Thyroid gland (tissue), 4 donors: ENCODE data around the gene ARHGAP15. TPM values are rescaled to one million over a fixed set of nuclear protein-coding genes. Genes with fewer than 3 reads are reported as not detected.

Experiments
- DNase-seq, 2 donors: peaks; one replicate each; pipeline ENCODE4 v3.0.0-alpha.2; 2019
- H3K27ac ChIP-seq, 3 donors: fragments of 200-600 bp; sonication (generic); 1 replicate in 2 of 3; 2 replicates in 1 of 3; pipeline ENCODE4 v1.5.1; 2016 to 2019; ENCODE audit warnings: mild to moderate bottlenecking in 1 of 3, moderate library complexity in 1 of 3
- H3K27me3 ChIP-seq: fragments of 200-600 bp; sonication (generic); one replicate; pipeline ENCODE4 v1.5.1; 2019
- H3K36me3 ChIP-seq, 2 donors: fragments of 200-600 bp; sonication (generic); one replicate each; pipeline ENCODE4 v1.5.1; 2016 to 2019
- H3K4me1 ChIP-seq, 2 donors: fragments of 200-600 bp; sonication (generic); one replicate each; pipeline ENCODE4 v1.5.1; 2017 to 2019
- H3K4me3 ChIP-seq, 3 donors: fragments of 200-600 bp; sonication (generic); replicated peaks in 1 of 3; 1 replicate in 2 of 3; 2 replicates in 1 of 3; pipeline ENCODE4 v1.5.1; 2016; ENCODE audit warnings: mild to moderate bottlenecking in 1 of 3
- H3K9me3 ChIP-seq: fragments of 200-600 bp; sonication (generic); one replicate; pipeline ENCODE4 v1.5.1; 2017
- POLR2A ChIP-seq, 2 donors: fragments of 450-650 bp; IDR thresholded peaks; one replicate each; pipeline ENCODE4 v1.6.1; 2017; ENCODE audit warnings: antibody characterized with exemption in 2 of 2, mild to moderate bottlenecking in 2 of 2, moderate library complexity in 1 of 2
- whole genome bisulfite sequencing, 2 donors: methylation state at CpG; one replicate each; pipeline ENCODE4 v1.1.5; 2017; 5-methylcytosine and 5-hydroxymethylcytosine counted together
- intact Hi-C: fragments of 100-400 bp; cut with DNase I; formaldehyde crosslinking; loops from one replicate; pipeline ENCODE4 v1.15.1; 2023
- total RNA-seq, 4 donors: library from RNA; depleted of rRNA; stranded (reverse); fragments of >200 nt; gene quantifications; one replicate each; pipeline ENCODE4 v1.2.3, GENCODE V29; 2016
- TF ChIP-seq, protein P1 (sequence below), 6 experiments: fragments of 200-600 bp in 3 of 6; fragments of 450-650 bp in 3 of 6; sonication (generic) in 3 of 6; IDR thresholded peaks; one replicate each; pipeline ENCODE4 v1.5.1; 2016 to 2019; ENCODE audit warnings: antibody characterized with exemption in 6 of 6, mild to moderate bottlenecking in 2 of 6, inconsistent platforms in 1 of 6, moderate library complexity in 1 of 6

Gene ARHGAP15
- total RNA-seq, 4 donors from 2014 or later = 9.8 to 24.4 (median 11.9) TPM

DNA sequence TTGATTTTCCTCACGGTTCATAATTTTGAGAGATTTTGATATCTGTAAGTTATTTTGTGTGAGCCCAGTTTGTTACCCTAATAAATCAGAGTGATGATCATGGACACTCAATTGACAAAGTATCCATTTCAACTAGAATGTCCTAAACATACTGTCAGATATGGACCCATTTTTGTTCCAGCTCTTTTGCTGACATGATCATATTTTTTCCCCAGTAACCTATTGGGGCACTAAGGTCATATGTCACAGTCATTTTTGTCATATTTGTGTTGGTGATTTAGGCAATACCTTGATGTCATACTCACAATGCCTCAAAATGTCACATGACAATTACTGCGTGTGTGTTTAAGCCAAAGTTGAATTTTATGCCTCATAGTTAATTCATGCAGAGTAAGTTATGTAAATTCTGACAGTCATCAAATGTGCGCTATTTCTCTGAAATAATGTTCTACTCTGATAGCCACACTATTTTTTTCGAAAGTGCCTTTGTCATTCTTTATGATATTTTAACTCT, 218.7 kb downstream of the ARHGAP15 start:
- intact Hi-C loops = no loop called here
- 92 to 95% methylated on average over 4 of the region's 4 CpGs for WGBS, 2 donors
- H3K4me3 ChIP-seq = no peak overlapping the region

DNA sequence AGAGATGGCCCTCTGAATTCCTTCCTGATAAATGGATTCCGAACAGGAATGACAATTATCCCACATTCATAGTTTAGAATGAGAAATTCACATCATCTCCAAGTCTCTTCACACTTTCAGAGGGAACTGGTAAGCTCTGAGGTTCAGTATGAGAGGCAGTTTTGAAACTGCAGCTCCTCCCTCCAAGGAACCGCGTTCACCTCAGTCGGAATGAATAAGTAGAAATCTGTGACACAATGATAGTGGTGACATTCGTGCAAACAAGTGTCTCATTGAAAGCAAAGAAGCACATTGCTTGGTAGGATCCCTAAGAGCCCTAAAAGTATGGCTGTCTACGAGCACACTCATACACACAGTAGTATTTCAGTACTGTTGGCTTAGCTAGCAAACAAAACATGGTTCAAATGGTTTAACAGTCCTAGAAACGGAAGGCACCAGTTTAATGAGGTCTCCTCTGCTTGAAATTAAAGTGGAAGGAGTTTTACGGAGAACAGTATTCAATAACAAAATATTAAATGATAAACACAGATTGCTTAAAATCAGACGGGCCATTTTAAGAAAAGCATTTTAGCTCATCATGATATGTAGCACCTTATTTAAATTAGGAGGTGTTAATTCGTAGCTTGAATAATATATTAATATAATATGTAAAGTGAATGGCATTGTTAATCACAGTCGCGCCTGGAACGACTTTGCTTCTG, 225.0 kb downstream of the ARHGAP15 start:
- no peak overlapping the region for H3K27ac ChIP-seq
- intact Hi-C loops = no loop called here
- no peak for DNase-seq
- no peak overlapping the region for H3K4me3 ChIP-seq
- whole genome bisulfite sequencing, 2 donors = 81 to 84% methylated on average over 13 of the region's 13 CpGs
- no peaks in the 10 kb centered on the region for H3K36me3 ChIP-seq
- H3K27me3 ChIP-seq = no peaks in the 10 kb centered on the region
- H3K9me3 ChIP-seq = no peaks in the 10 kb centered on the region
- H3K4me1 ChIP-seq = no peaks in the 10 kb centered on the region
- TF ChIP-seq, protein P1, sequence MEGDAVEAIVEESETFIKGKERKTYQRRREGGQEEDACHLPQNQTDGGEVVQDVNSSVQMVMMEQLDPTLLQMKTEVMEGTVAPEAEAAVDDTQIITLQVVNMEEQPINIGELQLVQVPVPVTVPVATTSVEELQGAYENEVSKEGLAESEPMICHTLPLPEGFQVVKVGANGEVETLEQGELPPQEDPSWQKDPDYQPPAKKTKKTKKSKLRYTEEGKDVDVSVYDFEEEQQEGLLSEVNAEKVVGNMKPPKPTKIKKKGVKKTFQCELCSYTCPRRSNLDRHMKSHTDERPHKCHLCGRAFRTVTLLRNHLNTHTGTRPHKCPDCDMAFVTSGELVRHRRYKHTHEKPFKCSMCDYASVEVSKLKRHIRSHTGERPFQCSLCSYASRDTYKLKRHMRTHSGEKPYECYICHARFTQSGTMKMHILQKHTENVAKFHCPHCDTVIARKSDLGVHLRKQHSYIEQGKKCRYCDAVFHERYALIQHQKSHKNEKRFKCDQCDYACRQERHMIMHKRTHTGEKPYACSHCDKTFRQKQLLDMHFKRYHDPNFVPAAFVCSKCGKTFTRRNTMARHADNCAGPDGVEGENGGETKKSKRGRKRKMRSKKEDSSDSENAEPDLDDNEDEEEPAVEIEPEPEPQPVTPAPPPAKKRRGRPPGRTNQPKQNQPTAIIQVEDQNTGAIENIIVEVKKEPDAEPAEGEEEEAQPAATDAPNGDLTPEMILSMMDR (IDR thresholded peaks at IDR 0.05) = no peak
- TF ChIP-seq POLR2A (IDR thresholded peaks at IDR 0.05) = no peak

More for the DNA sequence above, 218.7 kb downstream of the ARHGAP15 start:
- no peak overlapping the region for H3K27ac ChIP-seq
- H3K4me1 ChIP-seq = no peaks in the 10 kb centered on the region
- no peak for DNase-seq
- H3K36me3 ChIP-seq = no peaks in the 10 kb centered on the region
- TF ChIP-seq POLR2A (IDR thresholded peaks at IDR 0.05) = no peak
- TF ChIP-seq, protein P1 (IDR thresholded peaks at IDR 0.05) = no peak
- H3K27me3 ChIP-seq = no peaks in the 10 kb centered on the region
- H3K9me3 ChIP-seq = no peaks in the 10 kb centered on the region

DNA sequence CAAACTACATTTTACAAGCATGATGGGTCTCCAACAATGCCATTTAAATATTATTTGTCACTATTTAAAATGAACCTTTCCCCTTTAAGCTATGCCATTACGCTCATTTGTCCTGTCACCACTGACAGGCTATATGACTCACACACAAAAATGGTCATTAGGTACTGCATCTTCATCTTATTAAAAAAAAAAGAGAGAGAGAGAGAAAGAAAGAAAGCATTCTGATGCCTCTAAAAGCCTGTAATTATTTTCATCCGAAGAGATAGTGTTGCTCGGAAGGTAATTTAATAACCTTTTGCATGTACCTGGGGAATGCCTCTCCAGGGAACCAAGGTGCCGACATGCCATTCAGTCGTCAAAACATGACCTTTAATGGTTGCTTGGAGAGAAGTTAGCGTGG, 226.7 kb downstream of the ARHGAP15 start:
- no peaks in the 10 kb centered on the region for H3K27me3 ChIP-seq
- no peak overlapping the region for H3K4me3 ChIP-seq
- intact Hi-C loops = no loop called here
- 81 to 82% methylated on average over 6 of the region's 6 CpGs for WGBS, 2 donors
- H3K4me1 ChIP-seq = no peaks in the 10 kb centered on the region
- no peak for DNase-seq
- H3K9me3 ChIP-seq = no peaks in the 10 kb centered on the region
- H3K27ac ChIP-seq = no peak overlapping the region
- TF ChIP-seq POLR2A (IDR thresholded peaks at IDR 0.05) = no peak
- TF ChIP-seq, protein P1 (IDR thresholded peaks at IDR 0.05) = no peak
- H3K36me3 ChIP-seq = no peaks in the 10 kb centered on the region

DNA sequence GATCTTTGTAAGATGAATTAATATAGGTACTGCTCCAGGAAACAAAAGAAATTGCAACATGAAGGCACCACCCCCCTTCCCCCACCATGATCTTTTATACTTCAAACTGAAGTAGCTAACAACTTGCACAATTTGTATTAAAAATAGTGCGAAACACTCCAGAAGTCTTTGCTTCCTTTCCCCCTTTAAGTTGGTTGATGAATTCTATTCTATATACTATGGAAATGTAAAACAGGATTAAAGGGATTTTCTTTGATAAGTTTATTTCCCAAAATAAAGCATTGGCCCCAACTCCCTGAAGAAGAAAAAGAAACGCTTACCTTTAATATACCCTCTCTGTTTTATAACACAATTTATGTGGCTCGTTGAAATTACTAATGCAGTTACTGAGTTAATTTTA, 227.1 kb downstream of the ARHGAP15 start:
- no peaks in the 10 kb centered on the region for H3K36me3 ChIP-seq
- intact Hi-C loops = no loop called here
- H3K4me3 ChIP-seq = no peak overlapping the region
- H3K27me3 ChIP-seq = no peaks in the 10 kb centered on the region
- H3K9me3 ChIP-seq = no peaks in the 10 kb centered on the region
- DNase-seq = no peak
- no peaks in the 10 kb centered on the region for H3K4me1 ChIP-seq
- H3K27ac ChIP-seq = no peak overlapping the region
- TF ChIP-seq, protein P1 (IDR thresholded peaks at IDR 0.05) = no peak
- TF ChIP-seq POLR2A (IDR thresholded peaks at IDR 0.05) = no peak
- 94 to 95% methylated on average over 3 of the region's 3 CpGs for WGBS, 2 donors

DNA sequence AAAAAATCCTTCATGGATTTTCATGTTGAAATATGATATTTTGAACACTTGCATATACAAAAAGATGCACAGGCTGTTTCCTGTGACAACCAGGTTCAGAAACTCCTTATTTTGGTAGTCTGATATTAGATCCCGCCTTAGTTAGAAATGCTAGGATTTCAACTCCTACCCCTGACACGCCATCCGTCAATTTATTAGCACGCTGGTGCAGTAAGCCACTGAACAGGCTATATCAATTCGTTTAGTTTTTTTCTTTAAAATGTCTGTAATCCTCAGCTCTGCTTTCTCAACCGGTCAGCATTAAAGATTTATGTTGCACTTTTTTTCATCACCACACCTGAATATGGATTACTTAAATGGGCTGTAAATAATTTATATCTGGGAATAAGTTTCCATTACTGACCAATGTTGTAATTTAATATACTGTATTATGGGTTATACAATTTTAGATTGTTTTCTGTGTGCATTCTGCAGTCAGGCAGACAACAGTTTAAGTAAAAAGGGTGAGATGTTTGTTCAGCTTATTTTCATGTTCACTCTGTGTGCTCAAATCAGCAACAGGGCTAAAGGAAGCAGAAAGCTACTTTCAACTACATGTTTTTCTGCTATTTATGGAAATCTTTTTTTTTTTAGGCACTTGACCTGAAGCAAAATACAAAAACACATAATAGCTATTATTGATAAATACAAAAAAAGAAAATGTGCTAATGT, 227.7 kb downstream of the ARHGAP15 start:
- 85 to 89% methylated on average over 6 of the region's 6 CpGs for WGBS, 2 donors
- no peak overlapping the region for H3K27ac ChIP-seq
- no peaks in the 10 kb centered on the region for H3K27me3 ChIP-seq
- no peaks in the 10 kb centered on the region for H3K4me1 ChIP-seq
- no peak for TF ChIP-seq POLR2A (IDR thresholded peaks at IDR 0.05)
- TF ChIP-seq, protein P1 (IDR thresholded peaks at IDR 0.05) = no peak
- no peak for DNase-seq
- no peaks in the 10 kb centered on the region for H3K36me3 ChIP-seq
- no peak overlapping the region for H3K4me3 ChIP-seq
- no peaks in the 10 kb centered on the region for H3K9me3 ChIP-seq
- intact Hi-C loops = no loop called here
